Endothelial cell of umbilical vein (primary cell): ENCODE results near the gene METTL24. TPM values are rescaled to one million over a fixed set of nuclear protein-coding genes. Genes with fewer than 3 reads are reported as not detected.

ENCODE experiments used
- BruUV-seq: library from RNA; stranded (reverse); fragments of 400-500 nt; replicated peaks from 2 replicates; lab custom pipeline; 2021; lab: Mats Ljungman, UMichigan
- CTCF ChIA-PET: fragments of 300-600, 350-600 bp; sonication (Branson Sonifier 250); formaldehyde crosslinking; loops from one replicate; lab custom pipeline; 2021; ENCODE audit warnings: antibody characterized with exemption, inconsistent platforms; lab: Charles Lee
- POLR2A ChIA-PET: fragments of 300-600, 350-600 bp; sonication (Branson Sonifier 250); formaldehyde crosslinking; loops from one replicate; lab custom pipeline; 2021; ENCODE audit warnings: antibody characterized with exemption, inconsistent platforms; lab: Charles Lee
- DNase-seq: peaks from one replicate; pipeline ENCODE4 v3.0.0-alpha.2; 2011; ENCODE audit warnings: low read depth, low spot score
- FAIRE-seq: peaks from 2 replicates; lab custom pipeline; 2011; peaks lifted over from hg19 to GRCh38; lab: Jason Lieb, UNC
- H2AFZ ChIP-seq: 2 replicates; pipeline ENCODE4 v1.6.0; 2012; ENCODE audit warnings: low read depth, low read length, control low read depth, inconsistent platforms
- H3K27ac ChIP-seq: 2 replicates; pipeline ENCODE4 v1.5.1; 2011; ENCODE audit warnings: low read depth, mild to moderate bottlenecking, control low read depth, low read length, moderate library complexity; ENCODE audit not compliant: insufficient read depth
- H3K27me3 ChIP-seq, 2 experiments: 2 replicates each; pipeline versions ENCODE4 v1.6.0 to v1.6.1; 2011; ENCODE audit warnings: low read length in 2 of 2, mixed read lengths in 1 of 2; ENCODE audit not compliant: control insufficient read depth in 2 of 2, insufficient read depth in 2 of 2
- H3K36me3 ChIP-seq, 2 experiments: 2 replicates in 1 of 2; 3 replicates in 1 of 2; pipeline ENCODE4 v1.5.1; 2011; ENCODE audit warnings: low read length in 2 of 2, mild to moderate bottlenecking in 1 of 2, moderate library complexity in 1 of 2; ENCODE audit not compliant: control insufficient read depth in 2 of 2, insufficient read depth in 2 of 2; ENCODE audit errors: extremely low read depth in 1 of 2
- H3K4me1 ChIP-seq: 3 replicates; pipeline ENCODE4 v1.5.1; 2011; ENCODE audit warnings: mild to moderate bottlenecking, low read length; ENCODE audit not compliant: control insufficient read depth, insufficient read depth; ENCODE audit errors: extremely low read depth
- H3K4me2 ChIP-seq: 2 replicates; pipeline ENCODE4 v1.6.1; 2011; ENCODE audit warnings: low read length, control low read depth, mixed read lengths; ENCODE audit not compliant: insufficient read depth
- H3K4me3 ChIP-seq, 3 experiments: fragments of 200-600 bp in 1 of 3; sonication (generic), shearing (Covaris generic) in 1 of 3; replicated peaks in 1 of 3; 2 replicates each; pipeline ENCODE4 v1.5.1; 2011 to 2016; ENCODE audit warnings: control low read depth in 3 of 3, low read length in 3 of 3, mild to moderate bottlenecking in 2 of 3, inconsistent platforms in 1 of 3, low read depth in 1 of 3, moderate library complexity in 1 of 3; ENCODE audit not compliant: insufficient read depth in 1 of 3
- H3K79me2 ChIP-seq: 2 replicates; pipeline ENCODE4 v1.6.0; 2012; ENCODE audit warnings: low read length, inconsistent platforms; ENCODE audit not compliant: control insufficient read depth, insufficient read depth
- H3K9ac ChIP-seq: replicated peaks from 2 replicates; pipeline ENCODE3; 2011; ENCODE audit warnings: low read length, control low read depth; ENCODE audit not compliant: insufficient read depth; ENCODE audit errors: extremely low read depth
- H3K9me1 ChIP-seq: replicated peaks from 3 replicates; pipeline ENCODE4 v1.6.0; 2011; ENCODE audit warnings: mild to moderate bottlenecking, low read length; ENCODE audit not compliant: control insufficient read depth, insufficient read depth; ENCODE audit errors: extremely low read depth
- H3K9me3 ChIP-seq: replicated peaks from 2 replicates; pipeline ENCODE4 v1.5.1; 2012; ENCODE audit warnings: low read length, inconsistent platforms; ENCODE audit not compliant: control insufficient read depth, insufficient read depth
- H4K20me1 ChIP-seq: replicated peaks from 2 replicates; pipeline ENCODE3; 2011; ENCODE audit warnings: mild to moderate bottlenecking, low read length; ENCODE audit not compliant: control insufficient read depth, insufficient read depth; ENCODE audit errors: extremely low read depth
- CTCF ChIP-seq, 2 donors: IDR thresholded peaks; 1 replicate in 1 of 2; 2 replicates in 1 of 2; pipeline ENCODE4 v1.5.1; 2011; ENCODE audit warnings: low read length in 2 of 2, mild to moderate bottlenecking in 2 of 2, moderate library complexity in 2 of 2, control low read depth in 1 of 2, inconsistent platforms in 1 of 2, low read depth in 1 of 2; ENCODE audit not compliant: insufficient read depth in 1 of 2; ENCODE audit errors: extremely low read depth in 1 of 2
- EZH2 ChIP-seq: IDR thresholded peaks from 2 replicates; pipeline ENCODE4 v1.6.1; 2012; ENCODE audit warnings: borderline replicate concordance, low read depth, mild to moderate bottlenecking, moderate library complexity, low read length, inconsistent platforms; ENCODE audit not compliant: severe bottlenecking
- FOS ChIP-seq: IDR thresholded peaks from 2 replicates; pipeline ENCODE4 v1.6.1; 2011; ENCODE audit warnings: mild to moderate bottlenecking, low read length, moderate library complexity, borderline replicate concordance; ENCODE audit not compliant: insufficient read depth
- GATA2 ChIP-seq: IDR thresholded peaks from 2 replicates; pipeline ENCODE4 v1.7.0; 2011; ENCODE audit warnings: low read depth, mild to moderate bottlenecking, moderate library complexity, mixed read lengths, low read length; ENCODE audit not compliant: insufficient read length, insufficient read depth
- JUN ChIP-seq: IDR thresholded peaks from 2 replicates; pipeline ENCODE4 v1.6.1; 2011; ENCODE audit warnings: borderline replicate concordance, low read depth; ENCODE audit not compliant: insufficient read length, insufficient read depth
- MYC ChIP-seq: IDR thresholded peaks from one replicate; pipeline ENCODE4 v1.6.1; 2011; ENCODE audit warnings: mild to moderate bottlenecking, low read depth, low read length
- POLR2A ChIP-seq: IDR thresholded peaks from 2 replicates; pipeline ENCODE4 v1.6.1; 2012; ENCODE audit warnings: low read depth, mild to moderate bottlenecking, control low read depth, low read length
- POLR2AphosphoS5 ChIP-seq: IDR thresholded peaks from 2 replicates; pipeline ENCODE4 v1.6.1; 2012; ENCODE audit warnings: low read depth, mild to moderate bottlenecking, control low read depth, low read length, moderate library complexity; ENCODE audit not compliant: insufficient read depth
- dilution Hi-C: fragments of 300-500 bp; cut with MboI; formaldehyde crosslinking; loops from one replicate; pipeline ENCODE4 v1.15.0; 2019; ENCODE audit warnings: low sequenced_read_pairs; ENCODE audit not compliant: extremely low pct_ligation_motif_present
- intact Hi-C: fragments of 100-400 bp; cut with micrococcal nuclease; formaldehyde crosslinking; loops from one replicate; pipeline ENCODE4 v1.10.0; 2022
- polyA plus RNA-seq, 4 experiments: library from polyadenylated mRNA; depleted of rRNA in 3 of 4; stranded (reverse) in 3 of 4; unstranded in 1 of 4; fragments of >200 nt; gene quantifications; 2 replicates each; pipeline versions ENCODE4 v1.2.1 to v1.2.3, GENCODE V29; 2011 to 2012; ENCODE audit warnings: missing spikeins in 1 of 4
- total RNA-seq: library from RNA; stranded (reverse); gene quantifications from 2 replicates; pipeline ENCODE4 v1.2.3, GENCODE V29; 2021
- TF ChIP-seq, protein P1 (sequence below): IDR thresholded peaks from 2 replicates; pipeline ENCODE4 v1.6.1; 2011; ENCODE audit not compliant: insufficient read depth, insufficient read length

The METTL24 gene
- total and polyA plus RNA-seq, 2 donors (not counting 3 experiments of a cell fraction or from before 2014, with no cell fraction given): not detected

DNA sequence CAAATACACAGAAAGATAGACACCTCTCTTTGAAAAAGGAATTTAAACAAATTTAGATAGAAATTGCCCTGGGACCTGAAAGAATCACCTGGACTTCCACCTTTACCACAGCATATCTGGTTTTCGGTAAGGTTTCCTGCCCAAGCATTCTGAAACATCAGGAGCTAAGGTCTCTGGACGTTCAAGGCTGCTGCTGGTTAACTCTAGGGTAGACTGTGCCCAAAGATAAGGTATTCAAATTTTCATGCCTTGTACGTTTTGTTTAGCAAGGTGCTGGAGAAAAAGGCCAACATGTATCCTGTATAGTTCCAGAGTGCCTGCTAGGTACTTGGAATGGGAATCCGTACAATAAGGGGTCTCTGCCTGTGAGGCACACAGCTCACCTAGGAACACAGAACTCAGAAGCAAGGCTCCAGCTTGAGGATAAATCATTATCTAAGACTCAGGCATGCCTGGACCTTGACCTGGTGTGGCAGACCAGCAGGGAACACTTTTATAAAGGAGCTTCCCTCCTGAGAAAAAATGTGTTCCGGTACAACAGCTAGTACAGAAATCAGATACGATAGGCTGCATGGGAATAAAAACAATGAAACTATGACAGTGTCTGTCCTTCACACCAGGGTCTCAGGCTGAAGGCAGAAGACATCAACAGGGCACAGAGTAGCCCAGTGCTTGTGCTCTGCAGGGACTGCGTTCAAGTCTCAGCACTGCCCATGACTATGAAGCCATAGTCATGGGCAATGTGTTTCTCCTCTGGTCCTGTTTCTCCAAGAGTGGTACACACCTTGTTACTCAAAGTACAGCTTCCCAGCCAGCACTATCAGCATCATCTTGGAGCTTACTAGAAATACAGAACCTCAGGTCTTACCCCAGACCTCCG is 70.4 kb downstream of the METTL24 start:
- DNase-seq (no peak), FAIRE-seq (no peak)
- Histone ChIP-seq H3K27me3 (peaks cover 0 to 10% of the 10 kb centered on the region in 2 experiments), H3K9ac (no peak overlapping the region), H3K36me3 (no peaks in the 10 kb centered on the region), H3K4me1 (no peaks in the 10 kb centered on the region), H3K27ac (no peak overlapping the region), H3K9me3 (no peaks in the 10 kb centered on the region), H2AFZ (no peak overlapping the region), H3K9me1 (no peaks in the 10 kb centered on the region), H4K20me1 (no peaks in the 10 kb centered on the region), H3K4me3 (no peak overlapping the region), H3K79me2 (no peaks in the 10 kb centered on the region), H3K4me2 (no peak overlapping the region)
- no TSS peak for BruUV-seq
- TF ChIP-seq CTCF (IDR thresholded peaks at IDR 0.05; ENCODE audit: extremely low read depth in 1 of 2, insufficient read depth in 1 of 2, low read depth in 1 of 2, low read length in 2 of 2): no peak
- no peak for TF ChIP-seq EZH2
- no peak for TF ChIP-seq JUN
- no peak for TF ChIP-seq POLR2AphosphoS5
- no peak for TF ChIP-seq GATA2
- no peak for TF ChIP-seq POLR2A
- no peak for TF ChIP-seq MYC
- TF ChIP-seq, protein P1, sequence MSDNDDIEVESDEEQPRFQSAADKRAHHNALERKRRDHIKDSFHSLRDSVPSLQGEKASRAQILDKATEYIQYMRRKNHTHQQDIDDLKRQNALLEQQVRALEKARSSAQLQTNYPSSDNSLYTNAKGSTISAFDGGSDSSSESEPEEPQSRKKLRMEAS: no peak
- TF ChIP-seq FOS: no peak
- dilution Hi-C loops (no loop called here), intact Hi-C loops (no loop called here)
- POLR2A ChIA-PET: no interaction called here
- CTCF ChIA-PET: no interaction called here
